Activated T-cell treated with anti-CD3 and anti-CD28 coated beads, Interleukin-2, amount 50 U/mL, for 72 hours (primary cell): Measurements from ENCODE around the gene SYTL5. TPM values are rescaled to one million over a fixed set of nuclear protein-coding genes. Genes with fewer than 3 reads are reported as not detected.

Experiments
- total RNA-seq, 2 donors: library from RNA; stranded (reverse); gene quantifications; one replicate each; pipeline ENCODE4 v1.2.3, GENCODE V29; 2022

Gene SYTL5
- total RNA-seq, 2 donors from 2014 or later, result not detected

Other genes starting within 250 kb of the SYTL5 start
- gene CYBB, start 226.5 kb upstream of the SYTL5 start, total RNA-seq, result under 1 TPM; 0.38 to 0.39 TPM
- gene DYNLT3, start 159.0 kb upstream of the SYTL5 start, total RNA-seq, result 10 to 100 TPM; 21.5 to 28.9 TPM
- gene SRPX, start 214.3 kb downstream of the SYTL5 start, total RNA-seq, result not detected